H9 (cell line): Measurements from ENCODE around the gene DPM3. TPM values are rescaled to one million over a fixed set of nuclear protein-coding genes. Genes with fewer than 3 reads are reported as not detected.

Experiments
- DNase-seq: peaks from one replicate; pipeline ENCODE4 v3.0.0-alpha.2; 2017
- H2AFZ ChIP-seq: one replicate; pipeline ENCODE4 v1.6.1; 2013; ENCODE audit warnings: mild to moderate bottlenecking, low read length, control low read depth, moderate library complexity
- H2AK5ac ChIP-seq: 2 replicates; pipeline ENCODE4 v1.6.1; 2013; ENCODE audit warnings: low read length, control low read depth, mixed read lengths; ENCODE audit not compliant: insufficient read length
- H2BK120ac ChIP-seq: one replicate; pipeline ENCODE4 v1.6.1; 2013; ENCODE audit warnings: low read depth, mild to moderate bottlenecking, low read length, control low read depth, inconsistent platforms; ENCODE audit not compliant: poor library complexity, severe bottlenecking
- H2BK12ac ChIP-seq: 2 replicates; pipeline ENCODE4 v1.6.1; 2013; ENCODE audit warnings: low read length, control low read depth, mixed read lengths, low read depth; ENCODE audit not compliant: insufficient read length
- H2BK15ac ChIP-seq: 2 replicates; pipeline ENCODE4 v1.6.1; 2013; ENCODE audit warnings: low read depth, low read length, control low read depth
- H2BK20ac ChIP-seq: one replicate; pipeline ENCODE4 v1.6.1; 2013; ENCODE audit warnings: low read depth, mild to moderate bottlenecking, low read length, control low read depth, inconsistent platforms; ENCODE audit not compliant: poor library complexity, severe bottlenecking
- H2BK5ac ChIP-seq: 2 replicates; pipeline ENCODE4 v1.6.1; 2013; ENCODE audit warnings: low read length, control low read depth, mixed read lengths; ENCODE audit not compliant: insufficient read length
- H3K14ac ChIP-seq: 2 replicates; pipeline ENCODE4 v1.6.1; 2013; ENCODE audit warnings: low read length, control low read depth; ENCODE audit not compliant: insufficient read depth
- H3K18ac ChIP-seq: 2 replicates; pipeline ENCODE4 v1.6.1; 2013; ENCODE audit warnings: low read depth, mild to moderate bottlenecking, mixed read lengths, low read length, control low read depth; ENCODE audit not compliant: insufficient read length
- H3K23ac ChIP-seq: 2 replicates; pipeline ENCODE4 v1.6.1; 2013; ENCODE audit warnings: low read length, control low read depth, mixed read lengths, low read depth; ENCODE audit not compliant: insufficient read length
- H3K23me2 ChIP-seq: 2 replicates; pipeline ENCODE4 v1.6.1; 2013; ENCODE audit warnings: low read depth, mild to moderate bottlenecking, mixed read lengths, low read length, control low read depth; ENCODE audit not compliant: insufficient read length, poor library complexity, severe bottlenecking
- H3K27ac ChIP-seq: 2 replicates; pipeline ENCODE4 v1.5.1; 2013; ENCODE audit warnings: low read length, control low read depth, mixed read lengths, low read depth; ENCODE audit not compliant: insufficient read length
- H3K27me3 ChIP-seq: 2 replicates; pipeline ENCODE4 v1.6.1; 2013; ENCODE audit warnings: low read length, control low read depth, inconsistent platforms; ENCODE audit not compliant: insufficient read depth
- H3K4ac ChIP-seq: 2 replicates; pipeline ENCODE4 v1.6.1; 2013; ENCODE audit warnings: low read depth, mild to moderate bottlenecking, control low read depth, inconsistent platforms, low read length, moderate library complexity
- H3K4me1 ChIP-seq: 2 replicates; pipeline ENCODE4 v1.6.1; 2013; ENCODE audit warnings: low read length, control low read depth, inconsistent platforms; ENCODE audit not compliant: insufficient read depth
- H3K4me2 ChIP-seq: 2 replicates; pipeline ENCODE4 v1.6.1; 2013; ENCODE audit warnings: low read length, control low read depth, mixed read lengths; ENCODE audit not compliant: insufficient read length, insufficient read depth
- H3K56ac ChIP-seq: 2 replicates; pipeline ENCODE4 v1.6.1; 2013; ENCODE audit warnings: low read depth, mild to moderate bottlenecking, mixed read lengths, low read length, control low read depth; ENCODE audit not compliant: insufficient read length
- H3K79me1 ChIP-seq: 2 replicates; pipeline ENCODE4 v1.6.1; 2013; ENCODE audit warnings: low read depth, mild to moderate bottlenecking, moderate library complexity, low read length, control low read depth, inconsistent platforms; ENCODE audit not compliant: insufficient read depth, poor library complexity, severe bottlenecking
- H3K79me2 ChIP-seq: 2 replicates; pipeline ENCODE4 v1.6.1; 2013; ENCODE audit warnings: low read length, control low read depth, inconsistent platforms; ENCODE audit not compliant: insufficient read depth
- H3K9ac ChIP-seq: 2 replicates; pipeline ENCODE4 v1.6.1; 2013; ENCODE audit warnings: low read length, control low read depth, mixed read lengths; ENCODE audit not compliant: insufficient read length; ENCODE audit errors: extremely low read depth
- H3K9me3 ChIP-seq: one replicate; pipeline ENCODE4 v1.6.1; 2013; ENCODE audit warnings: low read depth, low read length, inconsistent platforms; ENCODE audit not compliant: control insufficient read depth
- H3T11ph ChIP-seq: one replicate; pipeline ENCODE4 v1.6.1; 2013; ENCODE audit warnings: mild to moderate bottlenecking, low read length, control low read depth, inconsistent platforms
- H4K20me1 ChIP-seq: one replicate; pipeline ENCODE4 v1.6.1; 2013; ENCODE audit not compliant: control insufficient read depth, insufficient read length, insufficient read depth
- H4K5ac ChIP-seq: 2 replicates; pipeline ENCODE4 v1.6.1; 2013; ENCODE audit warnings: low read depth, mild to moderate bottlenecking, mixed read lengths, low read length, control low read depth; ENCODE audit not compliant: insufficient read length
- H4K8ac ChIP-seq: replicated peaks from 2 replicates; pipeline ENCODE4 v1.6.1; 2013; ENCODE audit warnings: low read length, control low read depth, mixed read lengths, low read depth; ENCODE audit not compliant: insufficient read length
- H4K91ac ChIP-seq: 2 replicates; pipeline ENCODE4 v1.6.1; 2013; ENCODE audit warnings: low read depth, mild to moderate bottlenecking, moderate library complexity, mixed read lengths, low read length, control low read depth; ENCODE audit not compliant: insufficient read length
- H3K27ac Mint-ChIP-seq, 3 experiments: 2 replicates in 2 of 3; 3 replicates in 1 of 3; pipeline ENCODE4 v1.8.0; 2020 to 2021; ENCODE audit warnings: mixed read lengths in 3 of 3, mild to moderate bottlenecking in 1 of 3, moderate library complexity in 1 of 3
- H3K27me3 Mint-ChIP-seq: 2 replicates; pipeline ENCODE4 v1.8.0; 2021; ENCODE audit warnings: low read depth, mild to moderate bottlenecking, moderate library complexity, mixed read lengths
- H3K36me3 Mint-ChIP-seq, 3 experiments: 2 replicates in 2 of 3; 3 replicates in 1 of 3; pipeline ENCODE4 v1.8.0; 2020 to 2021; ENCODE audit warnings: low read depth in 3 of 3, mixed read lengths in 3 of 3; ENCODE audit not compliant: insufficient read depth in 1 of 3
- H3K4me1 Mint-ChIP-seq, 2 experiments: 2 replicates each; pipeline ENCODE4 v1.8.0; 2020; ENCODE audit warnings: mixed read lengths in 2 of 2
- H3K4me3 Mint-ChIP-seq, 2 experiments: 2 replicates in 1 of 2; 3 replicates in 1 of 2; pipeline ENCODE4 v1.8.0; 2020 to 2021; ENCODE audit warnings: mild to moderate bottlenecking in 2 of 2, mixed read lengths in 2 of 2, moderate library complexity in 1 of 2
- H3K9me3 Mint-ChIP-seq, 2 experiments: 2 replicates in 1 of 2; 3 replicates in 1 of 2; pipeline ENCODE4 v1.8.0; 2020; ENCODE audit warnings: mild to moderate bottlenecking in 2 of 2, mixed read lengths in 2 of 2, moderate library complexity in 1 of 2
- CTCF ChIP-seq: fragments of 200-600 bp; sonication (generic); conservative IDR thresholded peaks from 3 replicates; pipeline ENCODE4 v1.8.0; 2021; ENCODE audit warnings: antibody characterized with exemption, mild to moderate bottlenecking
- WGBS: extraction: QIAGEN DNeasy Blood & Tissue Kit; methylation state at CpG from one replicate; pipeline ENCODE4 v1.1.7; 2013; ENCODE audit warnings: missing lambda C conversion rate, low lambda C conversion rate, mixed read lengths; ENCODE audit not compliant: insufficient read length; ENCODE audit errors: extremely low coverage; 5-methylcytosine and 5-hydroxymethylcytosine counted together
- total RNA-seq: library from RNA; stranded (reverse); gene quantifications from 2 replicates; pipeline ENCODE4 v1.2.1, GENCODE V29; 2021

DPM3 gene
- total RNA-seq, 1 experiment from 2014 or later, result 48.5 TPM

GRCh38 chr1:155179112-155180031 lies 39.0 kb upstream of the DPM3 start:
- Histone ChIP-seq H2BK20ac (no peak overlapping the region), H3K27ac (no peak overlapping the region), H3K4me2 (no peak overlapping the region), H4K91ac (no peak overlapping the region), H2BK120ac (no peak overlapping the region), H3K18ac (no peak overlapping the region), H2BK5ac (no peak overlapping the region), H3K9ac (no peak overlapping the region), H4K8ac (no peak overlapping the region), H3K4ac (no peak overlapping the region), H3K9me3 (no peaks in the 10 kb centered on the region), H3K14ac (no peak overlapping the region), H3K79me1 (no peaks in the 10 kb centered on the region), H3K56ac (no peak overlapping the region), H4K5ac (no peak overlapping the region), H3K27me3 (no peaks in the 10 kb centered on the region), H3K23ac (no peak overlapping the region), H2AK5ac (no peak overlapping the region), H2BK12ac (no peak overlapping the region), H3K79me2 (no peaks in the 10 kb centered on the region), H3K23me2 (peaks cover 4% of the 10 kb centered on the region), H2AFZ (no peak overlapping the region), H3T11ph (no peak overlapping the region), H4K20me1 (no peaks in the 10 kb centered on the region), H3K4me1 (no peaks in the 10 kb centered on the region), H2BK15ac (no peak overlapping the region)
- Mint-ChIP-seq H3K4me1 (peaks cover 11 to 25% of the 10 kb centered on the region in 2 experiments), H3K4me3 (no peak overlapping the region), H3K27ac (peak overlapping the region in 1 of 3 experiments; percentile 39; a peak in 1 of 7 replicates), H3K36me3 (peaks cover 41 to 70% (median 61%) of the 10 kb centered on the region in 3 experiments), H3K27me3 (no peaks in the 10 kb centered on the region; the same call in none of the 2 replicates), H3K9me3 (no peaks in the 10 kb centered on the region)
- no peak for DNase-seq
- no peak for TF ChIP-seq CTCF
- no CpG with 5 or more reads among the region's 31 CpGs for WGBS
